Duodenal mucosa (tissue), 2 donors: Measurements from ENCODE around the gene C22orf15.

Experiments used
- H3K27ac ChIP-seq: one replicate; pipeline ENCODE4 v1.7.0; 2013; ENCODE audit warnings: low read depth, low read length
- H3K27me3 ChIP-seq, 2 donors: one replicate each; pipeline ENCODE4 v1.7.0; 2013; ENCODE audit warnings: low read length in 2 of 2, control low read depth in 1 of 2; ENCODE audit not compliant: insufficient read depth in 2 of 2, control insufficient read depth in 1 of 2
- H3K36me3 ChIP-seq, 2 donors: one replicate each; pipeline ENCODE4 v1.7.0; 2013; ENCODE audit warnings: low read length in 2 of 2, control low read depth in 1 of 2; ENCODE audit not compliant: insufficient read depth in 2 of 2, control insufficient read depth in 1 of 2
- H3K4me1 ChIP-seq, 2 donors: one replicate each; pipeline ENCODE4 v1.7.0; 2013; ENCODE audit warnings: low read length in 2 of 2, control low read depth in 1 of 2; ENCODE audit not compliant: insufficient read depth in 2 of 2, control insufficient read depth in 1 of 2
- H3K4me3 ChIP-seq, 2 donors: one replicate each; pipeline ENCODE4 v1.7.0; 2013; ENCODE audit warnings: low read length in 2 of 2, low read depth in 1 of 2
- H3K9ac ChIP-seq, 2 donors: one replicate each; pipeline ENCODE4 v1.7.0; 2013; ENCODE audit warnings: low read length in 2 of 2, low read depth in 1 of 2
- H3K9me3 ChIP-seq, 2 donors: one replicate each; pipeline ENCODE4 v1.7.0; 2013; ENCODE audit warnings: low read length in 2 of 2, control low read depth in 1 of 2; ENCODE audit not compliant: control insufficient read depth in 1 of 2

Gene C22orf15

DNA sequence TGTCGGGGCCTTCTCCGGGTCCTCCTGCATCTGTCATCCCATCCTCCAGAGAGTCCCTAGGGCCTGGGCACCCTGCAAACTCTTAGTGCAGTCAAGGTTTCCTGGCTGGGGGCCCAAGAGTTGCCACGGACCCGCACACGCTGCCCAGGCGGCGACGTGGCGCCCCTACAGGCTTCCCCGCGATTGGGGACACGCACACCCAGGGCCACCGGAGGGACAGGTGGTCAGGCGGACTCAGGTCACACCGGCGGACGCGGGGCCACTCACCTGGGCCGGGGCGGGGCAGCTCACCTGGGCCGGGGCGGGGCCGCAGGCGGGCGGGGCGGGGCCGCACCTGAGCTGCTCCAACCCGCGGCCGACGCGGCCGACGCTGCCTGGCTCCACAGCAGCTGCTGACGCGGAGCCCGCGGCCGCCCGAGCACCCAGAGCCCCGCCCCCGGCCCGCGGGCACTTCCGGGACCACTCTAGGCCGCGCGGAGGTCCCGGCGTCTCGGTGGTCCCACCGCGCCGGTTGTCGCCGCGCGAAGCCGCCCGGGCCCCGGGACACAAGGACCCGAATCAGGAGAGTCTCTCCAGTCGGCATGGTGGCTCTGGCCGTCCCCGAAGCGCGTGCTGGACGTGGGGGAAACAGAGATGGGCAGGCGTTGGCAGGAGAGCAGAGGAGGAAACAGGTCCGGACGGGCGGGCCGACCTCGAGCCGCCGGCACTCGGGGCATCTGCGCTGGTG is 11.9 kb upstream of the C22orf15 start, which contains the start of gene ZNF70:
Gene ZNF70, minus strand, starts transcription at position 399 of the 727 bp plus-strand sequence. CDS start 5,972 bp downstream, outside the sequence.
- H3K36me3 ChIP-seq: no peaks in the 10 kb centered on the region
- no peaks in the 10 kb centered on the region for H3K27me3 ChIP-seq
- H3K4me3 ChIP-seq: peak within 1 kb of the TSS; percentile 87 to 94
- peak within 1 kb of the TSS; percentile 89 for H3K27ac ChIP-seq
- peaks cover 11 to 19% of the 10 kb centered on the region in 2 donors for H3K4me1 ChIP-seq
- peak within 1 kb of the TSS; percentile 90 for H3K9ac ChIP-seq
- H3K9me3 ChIP-seq: no peaks in the 10 kb centered on the region

- no peaks in the 10 kb centered on the region for H3K36me3 ChIP-seq
Measured at GRCh38 chr22:23751441-23751996, 11.3 kb upstream of the C22orf15 start.

GRCh38 chr22:23752090-23752691 is 10.6 kb upstream of the C22orf15 start:
- H3K27ac ChIP-seq: no peak overlapping the region
- peaks cover 10 to 18% of the 10 kb centered on the region in 2 donors for H3K4me1 ChIP-seq
- peak overlapping the region; percentile 77 to 94 for H3K4me3 ChIP-seq
- H3K9me3 ChIP-seq: no peaks in the 10 kb centered on the region
- no peaks in the 10 kb centered on the region for H3K36me3 ChIP-seq
- H3K27me3 ChIP-seq: no peaks in the 10 kb centered on the region
- H3K9ac ChIP-seq: no peak overlapping the region

More at GRCh38 chr22:23751441-23751996, 11.3 kb upstream of the C22orf15 start:
- no peaks in the 10 kb centered on the region for H3K27me3 ChIP-seq
- H3K4me1 ChIP-seq: peaks cover 10 to 18% of the 10 kb centered on the region in 2 donors
- H3K27ac ChIP-seq: peak overlapping the region; percentile 89
- peak overlapping the region; percentile 77 to 94 for H3K4me3 ChIP-seq
- peak overlapping the region; percentile 83 to 90 for H3K9ac ChIP-seq
- H3K9me3 ChIP-seq: no peaks in the 10 kb centered on the region

GRCh38 chr22:23752750-23753149 is 10.0 kb upstream of the C22orf15 start:
- no peak overlapping the region for H3K4me3 ChIP-seq
- H3K9me3 ChIP-seq: no peaks in the 10 kb centered on the region
- no peak overlapping the region for H3K27ac ChIP-seq

DNA sequence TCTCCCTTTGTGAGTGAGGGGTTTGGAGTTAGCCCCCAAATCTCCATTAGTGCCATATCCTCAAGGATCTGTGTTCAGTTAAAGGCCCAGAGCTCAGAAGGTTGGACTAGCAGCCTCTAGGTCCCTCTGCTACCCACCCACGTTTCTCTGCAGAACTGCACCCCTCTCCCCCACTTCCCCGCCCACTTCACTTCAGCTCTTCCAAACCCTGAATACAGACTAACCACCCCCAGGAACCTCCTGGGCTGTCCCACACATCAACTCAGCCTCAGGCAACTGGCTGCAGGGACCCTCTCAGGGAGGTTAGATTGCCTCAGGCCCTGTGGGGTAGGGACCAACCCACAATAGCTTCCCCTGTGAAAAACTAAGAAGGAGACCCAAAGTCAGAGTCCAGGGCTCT is 9.4 kb upstream of the C22orf15 start:
- Histone ChIP-seq H3K27me3 (no peaks in the 10 kb centered on the region), H3K9ac (no peak overlapping the region), H3K27ac (no peak overlapping the region), H3K4me3 (no peak overlapping the region), H3K4me1 (peaks cover 10 to 18% of the 10 kb centered on the region in 2 donors), H3K9me3 (no peaks in the 10 kb centered on the region), H3K36me3 (no peaks in the 10 kb centered on the region)

More at GRCh38 chr22:23752750-23753149, 10.0 kb upstream of the C22orf15 start:
- no peaks in the 10 kb centered on the region for H3K36me3 ChIP-seq
- H3K4me1 ChIP-seq: peaks cover 10 to 18% of the 10 kb centered on the region in 2 donors
- H3K27me3 ChIP-seq: no peaks in the 10 kb centered on the region
- no peak overlapping the region for H3K9ac ChIP-seq

DNA sequence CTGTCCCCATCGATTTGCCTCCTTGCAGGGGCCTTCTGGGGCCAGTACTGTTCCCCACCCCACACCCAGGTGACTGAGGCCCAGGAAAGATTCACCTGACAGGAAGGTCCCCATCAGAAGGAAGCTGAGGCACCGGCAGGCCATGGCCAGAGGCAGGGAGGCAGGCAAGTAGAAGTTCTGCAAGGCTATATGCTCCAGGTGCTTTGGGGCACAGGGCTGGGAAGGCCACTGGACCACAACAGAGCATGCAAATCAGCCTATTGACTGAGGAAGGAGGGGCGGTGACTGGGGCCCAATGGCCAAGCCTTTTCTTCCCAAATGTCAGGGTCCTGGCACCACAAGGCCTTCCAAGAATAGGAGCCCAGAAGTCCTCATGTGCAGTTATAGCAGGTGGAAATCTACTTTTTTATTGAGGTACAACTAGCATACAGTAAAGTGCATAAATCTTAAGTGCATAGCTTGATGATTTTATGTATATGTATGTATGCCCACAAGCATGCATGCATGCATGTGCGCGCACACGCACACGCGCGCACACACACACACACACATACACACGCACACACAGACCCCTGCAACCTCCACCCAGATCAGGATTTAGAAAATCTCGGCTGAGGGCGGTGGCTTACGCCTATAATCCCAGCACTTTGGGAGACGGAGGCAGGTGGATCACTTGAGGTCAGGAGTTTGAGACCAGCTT is 8.4 kb upstream of the C22orf15 start, which contains the start of gene VPREB3:
Gene VPREB3, minus strand, starts transcription at position 206 of the 700 bp plus-strand sequence. Its CDS starts 62 bp downstream, at position 144.
- no peak within 1 kb of the TSS for H3K27ac ChIP-seq
- H3K36me3 ChIP-seq: no peaks in the 10 kb centered on the region
- H3K27me3 ChIP-seq: no peaks in the 10 kb centered on the region
- no peak within 1 kb of the TSS for H3K4me3 ChIP-seq
- no peak within 1 kb of the TSS for H3K9ac ChIP-seq
- no peaks in the 10 kb centered on the region for H3K9me3 ChIP-seq
- peaks cover 10 to 18% of the 10 kb centered on the region in 2 donors for H3K4me1 ChIP-seq

DNA sequence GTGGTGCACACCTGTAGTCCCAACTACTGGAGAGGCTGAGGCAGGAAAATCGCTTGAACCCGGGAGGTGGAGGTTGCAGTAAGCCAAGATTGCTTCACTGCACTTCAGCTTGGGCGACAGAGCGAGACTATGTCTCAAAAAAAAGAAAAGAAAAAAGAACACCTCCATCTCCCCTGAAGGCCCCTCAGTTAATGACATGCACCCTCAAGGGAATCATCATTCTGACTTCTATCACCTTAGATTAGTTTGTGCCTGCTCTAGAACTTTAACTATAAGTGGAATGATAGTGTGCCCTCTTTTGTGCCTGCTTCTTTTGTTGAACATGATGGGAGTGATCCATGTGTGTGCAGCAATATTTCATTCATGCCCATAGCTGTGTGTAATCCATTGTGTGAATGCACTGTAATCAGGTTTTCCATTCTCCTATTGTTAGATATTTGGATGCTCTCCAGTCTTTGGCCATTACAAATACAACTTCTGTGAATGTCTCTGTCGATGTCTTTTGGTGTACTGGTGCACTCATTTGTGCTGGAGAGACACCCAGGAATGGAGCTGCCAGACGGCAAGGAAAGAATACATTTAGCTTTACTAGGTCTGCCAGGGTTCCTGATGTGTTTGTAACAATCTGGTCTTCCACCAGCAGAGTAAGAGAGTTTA is 7.7 kb upstream of the C22orf15 start:
- Histone ChIP-seq H3K4me1 (peaks cover 5 to 13% of the 10 kb centered on the region in 2 donors), H3K9me3 (no peaks in the 10 kb centered on the region), H3K36me3 (no peaks in the 10 kb centered on the region), H3K27me3 (no peaks in the 10 kb centered on the region), H3K4me3 (no peak overlapping the region), H3K9ac (no peak overlapping the region), H3K27ac (no peak overlapping the region)

DNA sequence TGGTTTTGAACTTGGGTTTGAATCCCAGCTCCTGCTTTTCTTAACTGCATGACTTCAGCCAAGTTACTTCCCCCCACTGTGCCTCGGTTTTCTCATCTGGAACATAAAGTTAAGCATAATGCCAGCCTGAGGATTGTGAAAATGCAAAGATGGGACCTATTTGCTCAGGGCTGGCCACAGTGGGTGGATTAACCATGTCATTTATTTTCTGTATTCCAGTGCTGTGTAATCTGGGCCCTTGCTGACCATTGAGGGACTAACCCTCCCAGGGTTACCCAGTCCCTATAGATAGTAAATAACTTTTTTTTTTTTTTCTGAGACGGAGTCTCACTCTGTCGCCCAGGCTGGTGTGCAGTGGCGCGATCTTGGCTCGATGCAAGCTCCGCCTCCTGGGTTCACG is 7.1 kb upstream of the C22orf15 start:
- no peaks in the 10 kb centered on the region for H3K9me3 ChIP-seq
- no peak overlapping the region for H3K9ac ChIP-seq
- no peaks in the 10 kb centered on the region for H3K36me3 ChIP-seq
- H3K27ac ChIP-seq: no peak overlapping the region
- no peak overlapping the region for H3K4me3 ChIP-seq
- H3K27me3 ChIP-seq: no peaks in the 10 kb centered on the region
- peaks cover 0 to 8% of the 10 kb centered on the region in 2 donors for H3K4me1 ChIP-seq

- H3K36me3 ChIP-seq: no peaks in the 10 kb centered on the region
- no peaks in the 10 kb centered on the region for H3K9me3 ChIP-seq
- no peaks in the 10 kb centered on the region for H3K27me3 ChIP-seq
- H3K27ac ChIP-seq: no peak overlapping the region
- peaks cover 0 to 4% of the 10 kb centered on the region in 2 donors for H3K4me1 ChIP-seq
- no peak overlapping the region for H3K9ac ChIP-seq
- H3K4me3 ChIP-seq: no peak overlapping the region
Measured at GRCh38 chr22:23756891-23757290, 5.9 kb upstream of the C22orf15 start.
